ENCODE data around the gene EDN3.

EDN3 gene

GRCh38 chr20:59320854-59321647 is 20.6 kb downstream of the EDN3 start:
- H2BK15ac ChIP-seq (ENCODE audit: low read length), result no peak overlapping the region
- H4K8ac ChIP-seq (ENCODE audit: low read depth, low read length), result no peak overlapping the region
- no peak overlapping the region for H3K27ac ChIP-seq (replicated peaks; ENCODE audit: low read length)
- H3K4ac ChIP-seq (ENCODE audit: low read length), result no peak overlapping the region
- WGBS, 2 donors (ENCODE audit: extremely low coverage in 2 of 2, insufficient read length in 2 of 2, insufficient replicate concordance in 1 of 2), result no CpG with 5 or more reads among the region's 16 CpGs
- no peak overlapping the region for H3K18ac ChIP-seq (ENCODE audit: low read length)
- no peak overlapping the region for H3K23ac ChIP-seq (ENCODE audit: low read depth, low read length, poor library complexity)
- no peak for DNase-seq (ENCODE audit: low spot score)
- H3K4me1 ChIP-seq (ENCODE audit: control insufficient read depth in 2 of 2, insufficient read depth in 1 of 2, low read depth in 1 of 2, low read length in 2 of 2), result peaks cover 0 to 7% of the 10 kb centered on the region in 2 donors
- no peak overlapping the region for H3K4me3 ChIP-seq (ENCODE audit: low read length in 2 of 2)
- no peak overlapping the region for H3K9ac ChIP-seq (ENCODE audit: low read depth, low read length, poor library complexity)
- no peaks in the 10 kb centered on the region for H3K79me1 ChIP-seq (ENCODE audit: low read depth, low read length)
- no peak overlapping the region for H4K91ac ChIP-seq (ENCODE audit: low read depth, low read length, poor library complexity)
- H2AFZ ChIP-seq (ENCODE audit: low read length), result no peak overlapping the region
- H3K27me3 ChIP-seq (ENCODE audit: control insufficient read depth in 3 of 3, insufficient read depth in 3 of 3, low read depth in 1 of 3, low read length in 3 of 3), result peaks cover 0 to 6% (median 0%) of the 10 kb centered on the region in 3 experiments
- no peak overlapping the region for H2BK5ac ChIP-seq (ENCODE audit: low read length)
- no peaks in the 10 kb centered on the region for H3K9me3 ChIP-seq (replicated peaks in 1 of 2; ENCODE audit: control insufficient read depth in 2 of 2, insufficient read depth in 1 of 2, low read depth in 1 of 2, low read length in 2 of 2)
- H3K14ac ChIP-seq (ENCODE audit: low read length), result no peak overlapping the region
- H3K4me2 ChIP-seq (ENCODE audit: insufficient read depth, low read length, poor library complexity, severe bottlenecking), result no peak overlapping the region
- H2BK12ac ChIP-seq (ENCODE audit: low read length), result no peak overlapping the region
- no peak overlapping the region for H2AK5ac ChIP-seq (ENCODE audit: low read depth, low read length)
- no peak overlapping the region for H2BK120ac ChIP-seq (ENCODE audit: low read depth, low read length)
- no peaks in the 10 kb centered on the region for H3K36me3 ChIP-seq (replicated peaks in 1 of 2; ENCODE audit: control insufficient read depth in 2 of 2, insufficient read depth in 2 of 2, low read length in 2 of 2)

- no peak overlapping the region for H4K91ac ChIP-seq (ENCODE audit: low read depth, low read length, poor library complexity)
- no peak overlapping the region for H3K4me3 ChIP-seq (ENCODE audit: low read length in 2 of 2)
- H3K14ac ChIP-seq (ENCODE audit: low read length), result no peak overlapping the region
- H2BK15ac ChIP-seq (ENCODE audit: low read length), result no peak overlapping the region
- H3K4ac ChIP-seq (ENCODE audit: low read length), result no peak overlapping the region
- DNase-seq (ENCODE audit: low spot score), result no peak
- no peaks in the 10 kb centered on the region for H3K79me1 ChIP-seq (ENCODE audit: low read depth, low read length)
- H3K9me3 ChIP-seq (replicated peaks in 1 of 2; ENCODE audit: control insufficient read depth in 2 of 2, insufficient read depth in 1 of 2, low read depth in 1 of 2, low read length in 2 of 2), result no peaks in the 10 kb centered on the region
- H3K9ac ChIP-seq (ENCODE audit: low read depth, low read length, poor library complexity), result no peak overlapping the region
- no peak overlapping the region for H3K23ac ChIP-seq (ENCODE audit: low read depth, low read length, poor library complexity)
- H3K27ac ChIP-seq (replicated peaks; ENCODE audit: low read length), result no peak overlapping the region
- peaks cover 0 to 6% (median 0%) of the 10 kb centered on the region in 3 experiments for H3K27me3 ChIP-seq (ENCODE audit: control insufficient read depth in 3 of 3, insufficient read depth in 3 of 3, low read depth in 1 of 3, low read length in 3 of 3)
- no peak overlapping the region for H3K4me2 ChIP-seq (ENCODE audit: insufficient read depth, low read length, poor library complexity, severe bottlenecking)
- H3K36me3 ChIP-seq (replicated peaks in 1 of 2; ENCODE audit: control insufficient read depth in 2 of 2, insufficient read depth in 2 of 2, low read length in 2 of 2), result no peaks in the 10 kb centered on the region
- H4K8ac ChIP-seq (ENCODE audit: low read depth, low read length), result no peak overlapping the region
- no CpG with 5 or more reads among the region's 9 CpGs for WGBS, 2 donors (ENCODE audit: extremely low coverage in 2 of 2, insufficient read length in 2 of 2, insufficient replicate concordance in 1 of 2)
- no peak overlapping the region for H2BK12ac ChIP-seq (ENCODE audit: low read length)
- no peak overlapping the region for H2BK5ac ChIP-seq (ENCODE audit: low read length)
- H2AFZ ChIP-seq (ENCODE audit: low read length), result no peak overlapping the region
- H3K4me1 ChIP-seq (ENCODE audit: control insufficient read depth in 2 of 2, insufficient read depth in 1 of 2, low read depth in 1 of 2, low read length in 2 of 2), result peaks cover 0 to 7% of the 10 kb centered on the region in 2 donors
- no peak overlapping the region for H3K18ac ChIP-seq (ENCODE audit: low read length)
- no peak overlapping the region for H2BK120ac ChIP-seq (ENCODE audit: low read depth, low read length)
- H2AK5ac ChIP-seq (ENCODE audit: low read depth, low read length), result no peak overlapping the region
Measured at GRCh38 chr20:59322081-59322480, 21.7 kb downstream of the EDN3 start.

- no peak overlapping the region for H4K8ac ChIP-seq (ENCODE audit: low read depth, low read length)
- no peak overlapping the region for H3K4me3 ChIP-seq (ENCODE audit: low read length in 2 of 2)
- no peak overlapping the region for H2BK5ac ChIP-seq (ENCODE audit: low read length)
- H3K18ac ChIP-seq (ENCODE audit: low read length), result peak overlapping the region; percentile 1
- no peak overlapping the region for H2BK12ac ChIP-seq (ENCODE audit: low read length)
- no peak overlapping the region for H4K91ac ChIP-seq (ENCODE audit: low read depth, low read length, poor library complexity)
- no peak overlapping the region for H2BK120ac ChIP-seq (ENCODE audit: low read depth, low read length)
- DNase-seq (ENCODE audit: low spot score), result no peak
- WGBS, 2 donors (ENCODE audit: extremely low coverage in 2 of 2, insufficient read length in 2 of 2, insufficient replicate concordance in 1 of 2), result no CpG with 5 or more reads among the region's 17 CpGs
- H3K4me1 ChIP-seq (ENCODE audit: control insufficient read depth in 2 of 2, insufficient read depth in 1 of 2, low read depth in 1 of 2, low read length in 2 of 2), result peaks cover 0 to 7% of the 10 kb centered on the region in 2 donors
- H3K27me3 ChIP-seq (ENCODE audit: control insufficient read depth in 3 of 3, insufficient read depth in 3 of 3, low read depth in 1 of 3, low read length in 3 of 3), result peaks cover 0 to 10% (median 0%) of the 10 kb centered on the region in 3 experiments
- H3K9ac ChIP-seq (ENCODE audit: low read depth, low read length, poor library complexity), result no peak overlapping the region
- no peaks in the 10 kb centered on the region for H3K9me3 ChIP-seq (replicated peaks in 1 of 2; ENCODE audit: control insufficient read depth in 2 of 2, insufficient read depth in 1 of 2, low read depth in 1 of 2, low read length in 2 of 2)
- H3K4ac ChIP-seq (ENCODE audit: low read length), result no peak overlapping the region
- no peak overlapping the region for H2AFZ ChIP-seq (ENCODE audit: low read length)
- no peak overlapping the region for H3K4me2 ChIP-seq (ENCODE audit: insufficient read depth, low read length, poor library complexity, severe bottlenecking)
- H3K14ac ChIP-seq (ENCODE audit: low read length), result peak overlapping the region; percentile 5
- H2AK5ac ChIP-seq (ENCODE audit: low read depth, low read length), result no peak overlapping the region
- no peaks in the 10 kb centered on the region for H3K36me3 ChIP-seq (replicated peaks in 1 of 2; ENCODE audit: control insufficient read depth in 2 of 2, insufficient read depth in 2 of 2, low read length in 2 of 2)
- no peak overlapping the region for H3K27ac ChIP-seq (replicated peaks; ENCODE audit: low read length)
- no peaks in the 10 kb centered on the region for H3K79me1 ChIP-seq (ENCODE audit: low read depth, low read length)
- H3K23ac ChIP-seq (ENCODE audit: low read depth, low read length, poor library complexity), result no peak overlapping the region
- no peak overlapping the region for H2BK15ac ChIP-seq (ENCODE audit: low read length)
Measured at GRCh38 chr20:59322585-59323454, 22.4 kb downstream of the EDN3 start.

GRCh38 chr20:59323731-59324130 is 23.3 kb downstream of the EDN3 start:
- no peaks in the 10 kb centered on the region for H3K79me1 ChIP-seq (ENCODE audit: low read depth, low read length)
- no peak overlapping the region for H3K23ac ChIP-seq (ENCODE audit: low read depth, low read length, poor library complexity)
- H3K27ac ChIP-seq (replicated peaks; ENCODE audit: low read length), result no peak overlapping the region
- no peaks in the 10 kb centered on the region for H3K9me3 ChIP-seq (replicated peaks in 1 of 2; ENCODE audit: control insufficient read depth in 2 of 2, insufficient read depth in 1 of 2, low read depth in 1 of 2, low read length in 2 of 2)
- H3K27me3 ChIP-seq (ENCODE audit: control insufficient read depth in 3 of 3, insufficient read depth in 3 of 3, low read depth in 1 of 3, low read length in 3 of 3), result peaks cover 0 to 10% (median 0%) of the 10 kb centered on the region in 3 experiments
- peaks cover 0 to 3% of the 10 kb centered on the region in 2 donors for H3K4me1 ChIP-seq (ENCODE audit: control insufficient read depth in 2 of 2, insufficient read depth in 1 of 2, low read depth in 1 of 2, low read length in 2 of 2)
- no peak overlapping the region for H2BK12ac ChIP-seq (ENCODE audit: low read length)
- H3K36me3 ChIP-seq (replicated peaks in 1 of 2; ENCODE audit: control insufficient read depth in 2 of 2, insufficient read depth in 2 of 2, low read length in 2 of 2), result no peaks in the 10 kb centered on the region
- H3K9ac ChIP-seq (ENCODE audit: low read depth, low read length, poor library complexity), result no peak overlapping the region
- no peak overlapping the region for H2BK120ac ChIP-seq (ENCODE audit: low read depth, low read length)
- no peak overlapping the region for H2AK5ac ChIP-seq (ENCODE audit: low read depth, low read length)
- WGBS, 2 donors (ENCODE audit: extremely low coverage in 2 of 2, insufficient read length in 2 of 2, insufficient replicate concordance in 1 of 2), result no CpG with 5 or more reads among the region's 5 CpGs
- H3K4me3 ChIP-seq (ENCODE audit: low read length in 2 of 2), result no peak overlapping the region
- no peak overlapping the region for H4K8ac ChIP-seq (ENCODE audit: low read depth, low read length)
- H3K4me2 ChIP-seq (ENCODE audit: insufficient read depth, low read length, poor library complexity, severe bottlenecking), result no peak overlapping the region
- no peak overlapping the region for H3K14ac ChIP-seq (ENCODE audit: low read length)
- H2AFZ ChIP-seq (ENCODE audit: low read length), result no peak overlapping the region
- no peak overlapping the region for H4K91ac ChIP-seq (ENCODE audit: low read depth, low read length, poor library complexity)
- H3K18ac ChIP-seq (ENCODE audit: low read length), result no peak overlapping the region
- H2BK15ac ChIP-seq (ENCODE audit: low read length), result no peak overlapping the region
- H3K4ac ChIP-seq (ENCODE audit: low read length), result no peak overlapping the region
- no peak for DNase-seq (ENCODE audit: low spot score)
- H2BK5ac ChIP-seq (ENCODE audit: low read length), result no peak overlapping the region
